ENCODE measurements around the gene COMT.

COMT gene

GRCh38 chr22:19970479-19971275 lies 29.1 kb downstream of the COMT start:
- DNase-seq (ENCODE audit: low read depth), result peak; percentile 68

GRCh38 chr22:19971276-19972124 lies 29.9 kb downstream of the COMT start:
- no peak for DNase-seq (ENCODE audit: low read depth)

GRCh38 chr22:19972251-19972650 lies 30.7 kb downstream of the COMT start:
- DNase-seq (ENCODE audit: low read depth), result no peak

- no peak for DNase-seq (ENCODE audit: low read depth)
Measured at GRCh38 chr22:19972652-19973550, 31.3 kb downstream of the COMT start.

- no peak for DNase-seq (ENCODE audit: low read depth)
Measured at GRCh38 chr22:19973551-19974267, 32.1 kb downstream of the COMT start.

GRCh38 chr22:19974268-19974861 lies 32.8 kb downstream of the COMT start:
- no peak for DNase-seq (ENCODE audit: low read depth)

- no peak for DNase-seq (ENCODE audit: low read depth)
Measured at GRCh38 chr22:19974935-19975706, 33.5 kb downstream of the COMT start.

- DNase-seq (ENCODE audit: low read depth), result no peak
Measured at GRCh38 chr22:19975707-19976035, 34.1 kb downstream of the COMT start.

GRCh38 chr22:19976671-19977070 lies 35.1 kb downstream of the COMT start:
- no peak for DNase-seq (ENCODE audit: low read depth)

- no peak for DNase-seq (ENCODE audit: low read depth)
Measured at GRCh38 chr22:19977296-19978243, 36.0 kb downstream of the COMT start.

- no peak for DNase-seq (ENCODE audit: low read depth)
Measured at GRCh38 chr22:19978748-19979147, 37.2 kb downstream of the COMT start.

GRCh38 chr22:19979712-19980493 lies 38.3 kb downstream of the COMT start:
- DNase-seq (ENCODE audit: low read depth), result no peak

GRCh38 chr22:19980766-19981165 lies 39.2 kb downstream of the COMT start:
- no peak for DNase-seq (ENCODE audit: low read depth)

GRCh38 chr22:19981171-19981960 lies 39.8 kb downstream of the COMT start:
- no peak for DNase-seq (ENCODE audit: low read depth)

- DNase-seq (ENCODE audit: low read depth), result no peak
Measured at GRCh38 chr22:19981961-19982920, 40.7 kb downstream of the COMT start.

- DNase-seq (ENCODE audit: low read depth), result no peak
Measured at GRCh38 chr22:19982991-19983578, 41.5 kb downstream of the COMT start.

All from stimulated activated CD8-positive, alpha-beta memory T cell treated with anti-CD3 and anti-CD28 coated beads, Interleukin-15, amount 100 ng/mL, for 1 hour (primary cell).